KMS-11 (cell line): ENCODE measurements around the gene CCDC102A.

Source experiments
- H2AFZ ChIP-seq: fragments of 200-600 bp; sonication (generic); 2 replicates; pipeline ENCODE4 v1.6.1; 2016; ENCODE audit warnings: antibody characterized with exemption, mixed run types, low read depth
- H3K27ac ChIP-seq: fragments of 200-600 bp; sonication (generic); 2 replicates; pipeline ENCODE4 v1.6.1; 2016; ENCODE audit warnings: mild to moderate bottlenecking, mixed run types
- H3K27me3 ChIP-seq: fragments of 200-600 bp; sonication (generic); 2 replicates; pipeline ENCODE4 v1.6.1; 2017; ENCODE audit warnings: mild to moderate bottlenecking, low read depth, mixed run types, moderate library complexity; ENCODE audit not compliant: insufficient read depth
- H3K36me3 ChIP-seq: fragments of 200-600 bp; sonication (generic); 2 replicates; pipeline ENCODE4 v1.6.1; 2017; ENCODE audit warnings: mild to moderate bottlenecking, mixed run types; ENCODE audit not compliant: insufficient read depth
- H3K4me1 ChIP-seq: fragments of 200-600 bp; sonication (generic); 2 replicates; pipeline ENCODE4 v1.6.1; 2016; ENCODE audit warnings: mild to moderate bottlenecking, low read depth, mixed run types; ENCODE audit not compliant: poor library complexity, severe bottlenecking
- H3K4me2 ChIP-seq: fragments of 200-600 bp; sonication (generic); 2 replicates; pipeline ENCODE4 v1.7.0; 2016; ENCODE audit warnings: mild to moderate bottlenecking, mixed run types
- H3K4me3 ChIP-seq: fragments of 200-600 bp; sonication (generic); IDR thresholded peaks from 2 replicates; pipeline ENCODE4 v1.6.1; 2017; ENCODE audit warnings: low read depth, low read length, mixed read lengths; ENCODE audit not compliant: insufficient read depth
- H3K79me2 ChIP-seq: fragments of 200-600 bp; sonication (generic); 2 replicates; pipeline ENCODE4 v1.6.1; 2016; ENCODE audit warnings: low read depth, mixed run types; ENCODE audit not compliant: insufficient read depth
- H3K9ac ChIP-seq: fragments of 200-600 bp; sonication (generic); 2 replicates; pipeline ENCODE4 v1.6.1; 2016; ENCODE audit warnings: mild to moderate bottlenecking, mixed run types
- H4K20me1 ChIP-seq: fragments of 200-600 bp; sonication (generic); 2 replicates; pipeline ENCODE4 v1.6.1; 2016; ENCODE audit warnings: mild to moderate bottlenecking, mixed run types; ENCODE audit not compliant: insufficient read depth
- TF ChIP-seq, protein P1 (sequence below): fragments of 200-600 bp; sonication (generic); conservative IDR thresholded peaks from 2 replicates; pipeline ENCODE4 v1.6.1; 2017; ENCODE audit warnings: low read depth, mild to moderate bottlenecking, antibody characterized with exemption, low read length, moderate library complexity, mixed read lengths

The CCDC102A gene

DNA sequence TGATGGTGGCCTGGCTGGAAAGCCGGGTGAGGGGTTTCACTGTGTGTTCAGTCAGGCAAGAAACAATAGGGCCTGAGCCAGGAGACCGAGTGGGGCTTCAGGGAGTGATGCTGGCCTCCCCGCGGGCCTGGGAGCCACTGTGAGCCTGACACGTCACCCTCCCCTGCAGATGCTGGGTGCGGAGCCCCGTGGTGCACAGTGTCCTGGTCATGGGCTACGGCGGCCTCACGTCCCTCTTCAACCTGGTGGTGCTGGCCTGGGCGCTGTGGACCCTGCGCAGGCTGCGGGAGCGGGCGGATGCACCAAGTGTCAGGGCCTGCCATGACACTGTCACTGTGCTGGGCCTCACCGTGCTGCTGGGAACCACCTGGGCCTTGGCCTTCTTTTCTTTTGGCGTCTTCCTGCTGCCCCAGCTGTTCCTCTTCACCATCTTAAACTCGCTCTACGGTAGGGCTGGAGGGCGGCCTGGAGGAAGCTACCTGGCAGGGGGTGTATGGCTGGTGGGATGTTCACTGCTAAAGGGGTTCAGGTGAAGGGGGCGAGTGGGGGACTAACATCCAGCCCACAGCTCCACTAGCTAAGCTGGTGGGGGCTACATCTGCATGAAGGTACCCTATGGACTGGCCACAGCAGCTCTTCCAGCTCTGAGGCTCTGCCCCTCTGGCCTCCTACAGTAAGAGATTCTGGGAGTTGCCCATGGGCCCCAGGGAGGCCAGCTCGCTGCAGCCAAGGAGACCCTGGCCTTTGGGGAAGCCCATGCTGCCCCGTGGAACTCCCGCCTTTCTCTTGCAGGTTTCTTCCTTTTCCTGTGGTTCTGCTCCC, 38.5 kb upstream of the CCDC102A start:
- Histone ChIP-seq H4K20me1 (no peaks in the 10 kb centered on the region), H3K4me2 (no peak overlapping the region), H3K27ac (no peak overlapping the region), H2AFZ (no peak overlapping the region), H3K4me3 (no peak overlapping the region), H3K79me2 (no peaks in the 10 kb centered on the region), H3K4me1 (peaks cover 4% of the 10 kb centered on the region), H3K9ac (no peak overlapping the region), H3K27me3 (no peaks in the 10 kb centered on the region), H3K36me3 (no peaks in the 10 kb centered on the region)
- TF ChIP-seq, protein P1, sequence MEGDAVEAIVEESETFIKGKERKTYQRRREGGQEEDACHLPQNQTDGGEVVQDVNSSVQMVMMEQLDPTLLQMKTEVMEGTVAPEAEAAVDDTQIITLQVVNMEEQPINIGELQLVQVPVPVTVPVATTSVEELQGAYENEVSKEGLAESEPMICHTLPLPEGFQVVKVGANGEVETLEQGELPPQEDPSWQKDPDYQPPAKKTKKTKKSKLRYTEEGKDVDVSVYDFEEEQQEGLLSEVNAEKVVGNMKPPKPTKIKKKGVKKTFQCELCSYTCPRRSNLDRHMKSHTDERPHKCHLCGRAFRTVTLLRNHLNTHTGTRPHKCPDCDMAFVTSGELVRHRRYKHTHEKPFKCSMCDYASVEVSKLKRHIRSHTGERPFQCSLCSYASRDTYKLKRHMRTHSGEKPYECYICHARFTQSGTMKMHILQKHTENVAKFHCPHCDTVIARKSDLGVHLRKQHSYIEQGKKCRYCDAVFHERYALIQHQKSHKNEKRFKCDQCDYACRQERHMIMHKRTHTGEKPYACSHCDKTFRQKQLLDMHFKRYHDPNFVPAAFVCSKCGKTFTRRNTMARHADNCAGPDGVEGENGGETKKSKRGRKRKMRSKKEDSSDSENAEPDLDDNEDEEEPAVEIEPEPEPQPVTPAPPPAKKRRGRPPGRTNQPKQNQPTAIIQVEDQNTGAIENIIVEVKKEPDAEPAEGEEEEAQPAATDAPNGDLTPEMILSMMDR: no peak

DNA sequence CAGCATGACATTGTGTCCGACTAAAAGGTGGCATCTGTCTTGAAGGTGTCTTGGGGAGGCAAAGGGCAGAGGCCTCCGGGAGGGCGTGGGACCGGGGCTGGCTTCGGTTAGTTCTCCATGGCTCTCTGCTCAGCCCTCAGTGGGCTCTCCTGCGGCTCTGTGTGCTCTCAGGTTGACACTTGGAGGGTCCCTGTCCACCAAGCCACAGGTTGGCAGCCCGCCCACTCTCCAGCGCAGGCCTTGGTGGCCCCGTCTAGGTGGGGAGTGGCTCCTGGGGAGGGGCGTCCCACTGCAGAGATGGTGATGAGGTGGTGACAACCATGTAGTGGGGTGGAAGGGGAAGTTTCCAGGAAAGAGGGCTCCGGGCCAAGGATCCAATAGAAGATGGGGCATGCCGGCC, 37.7 kb upstream of the CCDC102A start:
- no peak overlapping the region for H3K9ac ChIP-seq
- no peak overlapping the region for H3K27ac ChIP-seq
- no peaks in the 10 kb centered on the region for H3K27me3 ChIP-seq
- H3K36me3 ChIP-seq: no peaks in the 10 kb centered on the region
- peaks cover 4% of the 10 kb centered on the region for H3K4me1 ChIP-seq
- H3K4me2 ChIP-seq: no peak overlapping the region
- no peaks in the 10 kb centered on the region for H3K79me2 ChIP-seq
- H3K4me3 ChIP-seq: no peak overlapping the region
- TF ChIP-seq, protein P1: no peak
- H4K20me1 ChIP-seq: no peaks in the 10 kb centered on the region
- H2AFZ ChIP-seq: no peak overlapping the region

DNA sequence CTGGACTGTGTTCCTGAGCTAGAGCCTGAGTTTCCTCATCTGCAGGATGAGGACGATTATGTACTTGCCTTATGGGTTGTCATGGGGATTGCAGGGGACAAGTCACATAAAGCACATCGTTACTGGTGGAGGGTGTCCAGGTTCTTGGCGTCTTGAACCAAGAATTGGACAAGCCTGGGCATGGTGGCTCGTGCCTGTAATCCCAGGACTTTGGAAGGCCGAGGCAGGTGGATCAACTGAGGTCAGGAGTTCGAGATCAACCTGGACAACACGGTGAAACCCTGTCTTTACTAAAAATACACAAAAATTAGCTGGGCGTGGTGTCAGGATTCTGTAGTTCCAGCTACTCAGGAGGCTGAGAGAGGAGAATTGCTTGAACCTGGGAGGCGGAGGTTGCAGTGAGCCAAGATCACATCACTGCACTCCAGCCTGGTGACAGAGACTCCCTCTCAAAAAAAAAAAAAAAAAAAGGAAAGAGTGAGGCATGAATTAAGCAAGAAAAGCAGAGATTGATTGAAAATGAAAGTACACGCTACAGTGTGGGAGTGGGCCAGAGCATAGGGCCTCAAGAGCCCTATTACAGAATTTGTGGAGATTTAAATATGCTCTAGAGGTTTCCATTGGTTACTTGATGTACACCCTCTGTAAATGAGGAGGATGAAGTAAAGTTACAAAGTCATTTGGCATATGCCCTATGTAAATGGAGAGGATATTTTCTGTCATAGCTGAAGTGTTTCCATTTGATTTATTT, 36.8 kb upstream of the CCDC102A start:
- H3K9ac ChIP-seq: no peak overlapping the region
- H3K27ac ChIP-seq: no peak overlapping the region
- H3K79me2 ChIP-seq: no peaks in the 10 kb centered on the region
- no peak overlapping the region for H3K4me2 ChIP-seq
- no peaks in the 10 kb centered on the region for H3K27me3 ChIP-seq
- no peaks in the 10 kb centered on the region for H3K36me3 ChIP-seq
- TF ChIP-seq, protein P1: no peak
- no peaks in the 10 kb centered on the region for H4K20me1 ChIP-seq
- H3K4me3 ChIP-seq: no peak overlapping the region
- no peak overlapping the region for H2AFZ ChIP-seq
- H3K4me1 ChIP-seq: peaks cover 4% of the 10 kb centered on the region

DNA sequence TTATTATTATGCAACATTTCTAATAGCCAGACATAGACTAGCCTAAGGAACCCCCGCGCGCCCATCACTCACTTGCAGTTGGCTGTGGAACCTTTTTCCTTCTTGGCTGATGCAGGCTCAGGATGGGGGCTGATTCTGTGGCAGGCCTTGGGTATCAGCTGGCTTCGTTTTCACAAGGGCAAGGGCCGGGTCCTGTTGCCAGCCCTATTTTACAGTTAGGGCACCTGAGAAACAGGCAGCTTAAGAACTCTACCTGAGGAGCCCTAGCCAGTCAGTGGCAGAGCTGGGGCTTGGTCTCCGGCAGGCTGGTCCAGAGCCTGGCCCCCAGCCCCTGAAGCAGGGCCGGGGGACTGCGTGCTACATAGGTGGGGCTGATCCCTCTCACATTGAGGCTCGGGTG, 34.7 kb upstream of the CCDC102A start:
- H3K4me3 ChIP-seq: no peak overlapping the region

More for the DNA sequence above, 34.7 kb upstream of the CCDC102A start:
- Histone ChIP-seq H3K27ac (no peak overlapping the region), H3K9ac (no peak overlapping the region), H4K20me1 (no peaks in the 10 kb centered on the region), H3K27me3 (no peaks in the 10 kb centered on the region), H2AFZ (no peak overlapping the region), H3K36me3 (no peaks in the 10 kb centered on the region), H3K79me2 (no peaks in the 10 kb centered on the region), H3K4me1 (no peaks in the 10 kb centered on the region), H3K4me2 (no peak overlapping the region)
- TF ChIP-seq, protein P1: no peak
